ENCODE measurements around the gene ABHD13. TPM values are rescaled to one million over a fixed set of nuclear protein-coding genes. Genes with fewer than 3 reads are reported as not detected.

ABHD13 gene
- total RNA-seq, 1 experiment from 2014 or later, result 9.9 TPM

GRCh38 chr13:108188260-108188659 is 29.9 kb upstream of the ABHD13 start:
- Mint-ChIP-seq H3K9me3 (ENCODE audit: unreplicated experiment) (peaks cover 31% of the 10 kb centered on the region), H3K36me3 (ENCODE audit: insufficient read depth, unreplicated experiment) (no peaks in the 10 kb centered on the region), H3K27ac (ENCODE audit: unreplicated experiment) (no peak overlapping the region), H3K27me3 (ENCODE audit: insufficient read depth, unreplicated experiment) (peaks cover 2% of the 10 kb centered on the region), H3K4me3 (ENCODE audit: unreplicated experiment) (no peak overlapping the region), H3K4me1 (ENCODE audit: low read depth, unreplicated experiment) (peaks cover 7% of the 10 kb centered on the region)
- Histone ChIP-seq H3K4me1 (0 out of 2 replicates have a peak, but pooled peaks cover 2% of the 10 kb centered on the region), H3K4me3 (ENCODE audit: low read depth, low read length) (no peak overlapping the region), H3K9me3 (no peaks in the 10 kb centered on the region), H3K27me3 (replicated peaks; ENCODE audit: control insufficient read depth, insufficient read depth, low read length) (no peaks in the 10 kb centered on the region), H3K36me3 (ENCODE audit: control insufficient read depth, insufficient read depth, low read length) (no peaks in the 10 kb centered on the region)
- BruUV-seq (replicated peaks), result no TSS peak
- no peak for DNase-seq
- POLR2A ChIA-PET, result no interaction called here
- CTCF ChIA-PET, result no interaction called here
- no peak for TF ChIP-seq CTCF (IDR thresholded peaks at IDR 0.05; ENCODE audit: insufficient read depth in 1 of 2, low read depth in 1 of 2, low read length in 1 of 2, severe bottlenecking in 1 of 2, unreplicated experiment in 1 of 2)
- intact Hi-C loops (cut with micrococcal nuclease; ENCODE audit: unreplicated experiment), result no loop called here

- H3K9me3 ChIP-seq, result no peaks in the 10 kb centered on the region; the same call in 1 of the 2 replicates
- ChIA-PET POLR2A (no interaction called here), CTCF (no interaction called here)
- no TSS peak for BruUV-seq (replicated peaks)
- TF ChIP-seq CTCF (IDR thresholded peaks at IDR 0.05; ENCODE audit: insufficient read depth in 1 of 2, low read depth in 1 of 2, low read length in 1 of 2, severe bottlenecking in 1 of 2, unreplicated experiment in 1 of 2), result no peak
- H3K4me1 ChIP-seq, result 0 out of 2 replicates have a peak, but pooled peaks cover 8% of the 10 kb centered on the region
- DNase-seq, result no peak
- intact Hi-C loops (cut with micrococcal nuclease; ENCODE audit: unreplicated experiment), result no loop called here
- Mint-ChIP-seq H3K4me3 (ENCODE audit: unreplicated experiment) (no peak overlapping the region), H3K36me3 (ENCODE audit: insufficient read depth, unreplicated experiment) (no peaks in the 10 kb centered on the region), H3K27ac (ENCODE audit: unreplicated experiment) (no peak overlapping the region), H3K27me3 (ENCODE audit: insufficient read depth, unreplicated experiment) (no peaks in the 10 kb centered on the region), H3K9me3 (ENCODE audit: unreplicated experiment) (peaks cover 42% of the 10 kb centered on the region), H3K4me1 (ENCODE audit: low read depth, unreplicated experiment) (peaks cover 13% of the 10 kb centered on the region)
- H3K36me3 ChIP-seq (ENCODE audit: control insufficient read depth, insufficient read depth, low read length), result peaks cover 1% of the 10 kb centered on the region
- no peak overlapping the region for H3K4me3 ChIP-seq (ENCODE audit: low read depth, low read length)
- no peaks in the 10 kb centered on the region for H3K27me3 ChIP-seq (replicated peaks; ENCODE audit: control insufficient read depth, insufficient read depth, low read length)
Measured at GRCh38 chr13:108190897-108191296, 27.3 kb upstream of the ABHD13 start.

GRCh38 chr13:108193806-108194205 is 24.4 kb upstream of the ABHD13 start:
- peaks cover 42% of the 10 kb centered on the region for H3K9me3 Mint-ChIP-seq (ENCODE audit: unreplicated experiment)
- intact Hi-C loops (cut with micrococcal nuclease; ENCODE audit: unreplicated experiment), result no loop called here
- no peak for DNase-seq
- Histone ChIP-seq H3K9me3 (no peaks in the 10 kb centered on the region; the same call in 1 of the 2 replicates), H3K27me3 (replicated peaks; ENCODE audit: control insufficient read depth, insufficient read depth, low read length) (no peaks in the 10 kb centered on the region), H3K4me3 (ENCODE audit: low read depth, low read length) (no peak overlapping the region), H3K4me1 (0 out of 2 replicates have a peak, but pooled peaks cover 8% of the 10 kb centered on the region), H3K36me3 (ENCODE audit: control insufficient read depth, insufficient read depth, low read length) (peaks cover 1% of the 10 kb centered on the region)
- H3K4me1 Mint-ChIP-seq (ENCODE audit: low read depth, unreplicated experiment), result peaks cover 13% of the 10 kb centered on the region
- H3K27ac Mint-ChIP-seq (ENCODE audit: unreplicated experiment), result no peak overlapping the region
- H3K27me3 Mint-ChIP-seq (ENCODE audit: insufficient read depth, unreplicated experiment), result no peaks in the 10 kb centered on the region
- ChIA-PET CTCF (no interaction called here), POLR2A (no interaction called here)
- H3K4me3 Mint-ChIP-seq (ENCODE audit: unreplicated experiment), result peak overlapping the region; percentile 16
- H3K36me3 Mint-ChIP-seq (ENCODE audit: insufficient read depth, unreplicated experiment), result no peaks in the 10 kb centered on the region
- BruUV-seq (replicated peaks), result no TSS peak
- no peak for TF ChIP-seq CTCF (IDR thresholded peaks at IDR 0.05; ENCODE audit: insufficient read depth in 1 of 2, low read depth in 1 of 2, low read length in 1 of 2, severe bottlenecking in 1 of 2, unreplicated experiment in 1 of 2)
